ENCODE measurements around the gene DPP6.
A peak's percentile ranks its signal among the peaks of the same experiment; 100 is the strongest.

The DPP6 gene

DNA sequence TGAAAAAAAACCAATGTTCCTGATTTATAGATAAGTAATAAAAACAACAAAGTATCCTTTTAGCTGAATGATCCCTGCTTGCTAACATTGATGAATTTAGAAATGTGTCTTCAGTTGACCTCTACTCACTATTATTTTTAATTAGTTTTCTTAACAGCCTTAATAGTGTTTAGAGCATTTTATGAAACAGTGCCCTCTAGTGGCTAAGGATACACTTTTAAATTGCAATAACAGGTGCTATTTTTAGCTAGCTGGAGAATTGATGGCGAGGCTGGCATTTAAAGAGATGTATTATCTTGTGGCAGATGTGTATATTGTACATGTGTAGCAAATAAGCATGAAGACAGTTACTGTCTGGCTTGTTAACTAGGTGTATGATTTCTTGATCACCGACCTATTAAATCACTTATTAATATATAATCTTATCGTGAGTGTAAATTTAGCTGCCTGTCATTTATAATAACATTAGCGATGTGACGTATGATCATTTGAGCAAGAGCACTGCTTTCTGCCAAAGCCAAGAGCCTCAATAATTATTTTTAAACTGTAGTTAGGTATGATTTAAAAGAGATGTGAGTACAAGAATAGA is 451.9 kb downstream of the DPP6 start:
- peak; percentile 28 to 60 for DNase-seq
- no peak for TF ChIP-seq POLR2A (IDR thresholded peaks at IDR 0.05; ENCODE audit: low read length)
- TF ChIP-seq GATA1 (IDR thresholded peaks at IDR 0.05; ENCODE audit: low read depth, low read length) = no peak

DNA sequence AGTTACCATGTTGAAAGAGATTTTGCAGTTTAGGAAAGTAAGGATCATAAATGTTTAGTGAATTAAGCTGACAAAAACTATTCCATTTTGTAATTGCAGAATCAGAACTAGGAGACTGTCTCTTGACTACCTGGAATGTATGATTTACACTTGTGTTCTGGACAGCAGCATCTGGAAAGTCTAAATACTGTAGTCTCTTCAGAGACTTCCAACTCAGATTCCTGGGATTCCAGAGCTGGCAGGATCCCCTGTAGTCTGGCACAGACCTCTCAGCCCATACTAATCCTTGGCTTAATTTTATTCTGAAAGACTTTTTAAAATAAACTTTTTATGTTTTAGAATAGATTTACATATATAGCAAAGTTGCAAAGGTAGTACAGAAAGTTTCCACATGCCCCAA is 452.7 kb downstream of the DPP6 start:
- no peak for DNase-seq
- TF ChIP-seq GATA1 (IDR thresholded peaks at IDR 0.05; ENCODE audit: low read depth, low read length) (no peak), POLR2A (IDR thresholded peaks at IDR 0.05; ENCODE audit: low read length) (no peak)

- TF ChIP-seq GATA1 (IDR thresholded peaks at IDR 0.05; ENCODE audit: low read depth, low read length) = no peak
- TF ChIP-seq POLR2A (IDR thresholded peaks at IDR 0.05; ENCODE audit: low read length) = no peak
- no peak for DNase-seq
These were observed 453.2 kb downstream of the DPP6 start for GRCh38 chr7:154505362-154505761.

DNA sequence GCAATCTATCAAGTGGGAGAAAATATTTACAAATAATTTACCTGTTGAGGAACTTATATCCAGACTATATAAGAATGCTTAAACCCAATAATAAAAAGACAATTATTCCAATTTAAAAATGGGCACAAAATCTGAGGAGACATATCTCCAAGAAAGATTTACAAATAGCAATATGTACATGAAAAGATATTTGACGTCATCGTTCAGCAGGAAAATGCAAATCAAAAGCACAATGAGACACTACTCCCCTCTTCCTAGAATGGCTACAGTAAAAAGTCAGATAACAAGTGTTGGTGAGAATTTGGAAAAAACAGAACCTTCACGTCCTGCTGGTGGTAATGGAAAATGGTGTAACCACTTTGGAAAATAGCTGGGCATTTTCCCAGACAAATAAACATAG is 457.0 kb downstream of the DPP6 start:
- TF ChIP-seq GATA1 (IDR thresholded peaks at IDR 0.05; ENCODE audit: low read depth, low read length) (no peak), POLR2A (IDR thresholded peaks at IDR 0.05; ENCODE audit: low read length) (no peak)

GRCh38 chr7:154512121-154512833 is 460.1 kb downstream of the DPP6 start:
- DNase-seq = no peak
- TF ChIP-seq POLR2A (IDR thresholded peaks at IDR 0.05; ENCODE audit: low read length) = no peak
- no peak for TF ChIP-seq GATA1 (IDR thresholded peaks at IDR 0.05; ENCODE audit: low read depth, low read length)

More for the DNA sequence above, 457.0 kb downstream of the DPP6 start:
- DNase-seq = no peak

DNA sequence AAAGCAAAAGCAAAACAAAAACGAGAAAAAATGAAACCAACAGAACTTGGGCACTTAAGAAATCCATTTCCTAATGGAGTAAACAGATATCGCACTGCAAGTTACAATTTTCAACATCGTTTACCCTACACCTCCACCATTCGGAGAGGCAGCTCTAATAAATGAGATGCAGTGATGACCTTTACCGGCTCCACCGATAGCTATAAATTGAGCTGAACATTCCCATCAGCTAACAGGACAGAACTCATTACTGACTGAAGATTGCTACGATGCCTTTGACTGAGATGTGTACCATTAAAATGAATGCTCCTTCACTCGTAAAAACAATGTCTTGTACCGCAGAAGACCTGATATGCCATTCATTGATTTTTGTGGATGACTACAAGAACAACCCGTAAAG is 465.6 kb downstream of the DPP6 start:
- TF ChIP-seq GATA1 (IDR thresholded peaks at IDR 0.05; ENCODE audit: low read depth, low read length) (no peak), POLR2A (IDR thresholded peaks at IDR 0.05; ENCODE audit: low read length) (no peak)
- no peak for DNase-seq

DNA sequence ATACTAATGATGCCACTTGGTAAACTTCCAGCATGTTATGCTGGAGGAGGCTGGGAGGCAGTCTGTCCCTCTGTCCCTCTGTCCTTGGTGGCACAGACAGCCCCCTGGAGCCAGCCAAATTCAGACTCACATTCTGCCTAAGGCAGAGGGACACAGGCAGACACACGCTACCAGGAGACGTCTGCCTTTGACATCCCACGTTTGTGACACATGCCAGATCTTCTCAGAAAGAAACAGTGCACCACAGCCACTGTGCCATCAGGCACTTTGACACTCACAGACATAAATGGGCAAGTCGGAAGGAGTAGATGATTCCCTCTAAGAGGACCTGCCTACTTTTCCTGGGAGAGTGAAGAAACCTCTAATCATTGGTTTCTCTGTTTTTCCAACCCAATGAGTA is 467.0 kb downstream of the DPP6 start:
- no peak for DNase-seq
- TF ChIP-seq POLR2A (IDR thresholded peaks at IDR 0.05; ENCODE audit: low read length) (no peak), GATA1 (IDR thresholded peaks at IDR 0.05; ENCODE audit: low read depth, low read length) (no peak)

GRCh38 chr7:154530136-154530535 is 477.9 kb downstream of the DPP6 start:
- DNase-seq = no peak
- TF ChIP-seq GATA1 (IDR thresholded peaks at IDR 0.05; ENCODE audit: low read depth, low read length) (no peak), POLR2A (IDR thresholded peaks at IDR 0.05; ENCODE audit: low read length) (no peak)

DNA sequence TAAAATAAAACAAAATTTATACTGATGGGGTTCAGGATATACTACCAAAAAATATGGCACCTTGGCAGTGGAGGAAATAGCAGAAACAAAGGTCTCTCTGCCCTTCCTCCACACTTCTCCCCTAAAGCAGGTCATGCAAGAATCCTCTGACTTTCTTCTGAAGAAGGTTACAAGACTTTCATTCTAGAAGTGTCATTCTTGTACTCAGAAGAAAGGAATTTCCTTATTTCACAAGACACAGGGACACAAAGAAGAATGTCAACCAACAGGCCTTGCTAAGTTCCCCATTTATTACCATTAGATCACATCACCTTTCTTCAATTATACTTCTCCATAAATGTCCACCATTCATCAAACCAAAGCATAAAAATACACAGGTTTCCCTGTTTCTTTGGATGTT is 480.6 kb downstream of the DPP6 start:
- TF ChIP-seq GATA1 (IDR thresholded peaks at IDR 0.05; ENCODE audit: low read depth, low read length) = no peak
- no peak for TF ChIP-seq POLR2A (IDR thresholded peaks at IDR 0.05; ENCODE audit: low read length)

DNA sequence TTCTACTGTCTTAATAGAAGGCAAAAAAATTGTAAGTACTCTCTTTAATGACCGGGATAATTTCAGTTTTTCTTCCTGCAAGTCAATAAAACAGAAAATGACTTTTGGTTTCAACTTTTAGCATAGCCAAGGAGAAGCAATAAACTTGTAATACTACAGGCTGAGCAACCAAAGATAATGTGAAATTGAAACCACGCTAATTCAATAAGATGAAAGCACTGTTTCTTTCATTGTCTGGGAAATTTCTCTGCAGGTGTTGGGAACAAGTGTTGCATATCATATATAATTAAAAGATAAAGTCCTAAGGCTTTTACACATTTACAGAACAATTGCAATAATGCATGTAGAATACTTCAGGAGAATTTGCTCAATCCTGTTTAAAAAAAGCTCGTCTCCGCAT is 488.4 kb downstream of the DPP6 start:
- TF ChIP-seq POLR2A (IDR thresholded peaks at IDR 0.05; ENCODE audit: low read length) (no peak), GATA1 (IDR thresholded peaks at IDR 0.05; ENCODE audit: low read depth, low read length) (no peak)
- no peak for DNase-seq

More for the DNA sequence above, 480.6 kb downstream of the DPP6 start:
- no peak for DNase-seq

GRCh38 chr7:154541606-154542005 is 489.4 kb downstream of the DPP6 start:
- TF ChIP-seq POLR2A (IDR thresholded peaks at IDR 0.05; ENCODE audit: low read length) (no peak), GATA1 (IDR thresholded peaks at IDR 0.05; ENCODE audit: low read depth, low read length) (no peak)
- DNase-seq = no peak

GRCh38 chr7:154546946-154547587 is 494.9 kb downstream of the DPP6 start:
- no peak for DNase-seq
- no peak for TF ChIP-seq POLR2A (IDR thresholded peaks at IDR 0.05; ENCODE audit: low read length)
- TF ChIP-seq GATA1 (IDR thresholded peaks at IDR 0.05; ENCODE audit: low read depth, low read length) = no peak

- DNase-seq = no peak
- TF ChIP-seq GATA1 (IDR thresholded peaks at IDR 0.05; ENCODE audit: low read depth, low read length) (no peak), POLR2A (IDR thresholded peaks at IDR 0.05; ENCODE audit: low read length) (no peak)
These were observed 501.6 kb downstream of the DPP6 start for GRCh38 chr7:154553711-154554265.

GRCh38 chr7:154559454-154559853 is 507.3 kb downstream of the DPP6 start:
- no peak for TF ChIP-seq GATA1 (IDR thresholded peaks at IDR 0.05; ENCODE audit: low read depth, low read length)
- TF ChIP-seq POLR2A (IDR thresholded peaks at IDR 0.05; ENCODE audit: low read length) = no peak

More at GRCh38 chr7:154559454-154559853, 507.3 kb downstream of the DPP6 start:
- no peak for DNase-seq
